DOHH2 (cell line): Measurements from ENCODE around the gene PPARD.

Experiments used
- EZH2phosphoT487 ChIP-seq: fragments of 200-600 bp; sonication (generic); IDR thresholded peaks from 2 replicates; pipeline ENCODE4 v1.6.1; 2017; ENCODE audit warnings: borderline replicate concordance, mild to moderate bottlenecking, antibody characterized with exemption, low read length, moderate library complexity, mixed read lengths
- TF ChIP-seq, protein P1 (sequence below): fragments of 200-600 bp; sonication (generic); IDR thresholded peaks from one replicate; pipeline ENCODE4 v1.5.1; 2014; ENCODE audit warnings: antibody characterized with exemption, mild to moderate bottlenecking, low read depth, low read length; ENCODE audit not compliant: poor library complexity, severe bottlenecking

- TF ChIP-seq, protein P1, sequence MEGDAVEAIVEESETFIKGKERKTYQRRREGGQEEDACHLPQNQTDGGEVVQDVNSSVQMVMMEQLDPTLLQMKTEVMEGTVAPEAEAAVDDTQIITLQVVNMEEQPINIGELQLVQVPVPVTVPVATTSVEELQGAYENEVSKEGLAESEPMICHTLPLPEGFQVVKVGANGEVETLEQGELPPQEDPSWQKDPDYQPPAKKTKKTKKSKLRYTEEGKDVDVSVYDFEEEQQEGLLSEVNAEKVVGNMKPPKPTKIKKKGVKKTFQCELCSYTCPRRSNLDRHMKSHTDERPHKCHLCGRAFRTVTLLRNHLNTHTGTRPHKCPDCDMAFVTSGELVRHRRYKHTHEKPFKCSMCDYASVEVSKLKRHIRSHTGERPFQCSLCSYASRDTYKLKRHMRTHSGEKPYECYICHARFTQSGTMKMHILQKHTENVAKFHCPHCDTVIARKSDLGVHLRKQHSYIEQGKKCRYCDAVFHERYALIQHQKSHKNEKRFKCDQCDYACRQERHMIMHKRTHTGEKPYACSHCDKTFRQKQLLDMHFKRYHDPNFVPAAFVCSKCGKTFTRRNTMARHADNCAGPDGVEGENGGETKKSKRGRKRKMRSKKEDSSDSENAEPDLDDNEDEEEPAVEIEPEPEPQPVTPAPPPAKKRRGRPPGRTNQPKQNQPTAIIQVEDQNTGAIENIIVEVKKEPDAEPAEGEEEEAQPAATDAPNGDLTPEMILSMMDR, result no peak
- TF ChIP-seq EZH2phosphoT487, result no peak
Measured at GRCh38 chr6:35392773-35393672, 50.7 kb downstream of the PPARD start.
